ENCODE measurements around the gene CCDC91. TPM values are rescaled to one million over a fixed set of nuclear protein-coding genes. Genes with fewer than 3 reads are reported as not detected.

Gene CCDC91
- total RNA-seq, 1 experiment from 2014 or later: 15.7 TPM

- Mint-ChIP-seq H3K27me3 (ENCODE audit: low read depth) (peaks cover 4% of the 10 kb centered on the region; the same call in 1 of the 2 replicates), H3K4me1 (no peaks in the 10 kb centered on the region), H3K27ac (no peak overlapping the region), H3K36me3 (peaks cover 80% of the 10 kb centered on the region), H3K4me3 (no peak overlapping the region), H3K9me3 (peaks cover 71% of the 10 kb centered on the region)
- CTCF ChIA-PET: no interaction called here
- TF ChIP-seq SMAD4 (CRISPR knock-in tag; IDR thresholded peaks at IDR 0.05) (no peak), E2F4 (CRISPR knock-in tag; IDR thresholded peaks at IDR 0.05; ENCODE audit: borderline replicate concordance, low read depth) (no peak)
- DNase-seq (ENCODE audit: low spot score) (no peak), ATAC-seq (no peak)
- POLR2A ChIA-PET: no interaction called here
Observed at GRCh38 chr12:28209782-28210181, 19.5 kb downstream of the CCDC91 start.

- Mint-ChIP-seq H3K9me3 (peaks cover 48% of the 10 kb centered on the region), H3K4me1 (peaks cover 16% of the 10 kb centered on the region), H3K36me3 (peaks cover 57% of the 10 kb centered on the region), H3K27me3 (ENCODE audit: low read depth) (peaks cover 4% of the 10 kb centered on the region; the same call in 1 of the 2 replicates), H3K4me3 (no peak overlapping the region), H3K27ac (no peak overlapping the region)
- POLR2A ChIA-PET: no interaction called here
- ATAC-seq (no peak), DNase-seq (ENCODE audit: low spot score) (no peak)
- TF ChIP-seq TP53 (CRISPR knock-in tag; IDR thresholded peaks at IDR 0.05): no peak
- TF ChIP-seq NFATC4 (CRISPR knock-in tag; IDR thresholded peaks at IDR 0.05): no peak
- TF ChIP-seq ZSCAN18 (CRISPR knock-in tag; IDR thresholded peaks at IDR 0.05): no peak
- no peak for TF ChIP-seq MLX (CRISPR knock-in tag; IDR thresholded peaks at IDR 0.05)
- TF ChIP-seq ZNF425 (CRISPR knock-in tag; conservative IDR thresholded peaks at IDR 0.05): no peak
- TF ChIP-seq PRDM15 (CRISPR knock-in tag; IDR thresholded peaks at IDR 0.05): no peak
- TF ChIP-seq MYBL2 (CRISPR knock-in tag; IDR thresholded peaks at IDR 0.05): no peak
- TF ChIP-seq ATF1 (CRISPR knock-in tag; IDR thresholded peaks at IDR 0.05): no peak
- no peak for TF ChIP-seq JUN (CRISPR knock-in tag; IDR thresholded peaks at IDR 0.05)
- TF ChIP-seq ZNF532 (CRISPR knock-in tag; IDR thresholded peaks at IDR 0.05; ENCODE audit: borderline replicate concordance): no peak
- CTCF ChIA-PET: no interaction called here
Observed at GRCh38 chr12:28212182-28212581, 21.9 kb downstream of the CCDC91 start.
